ENCODE results near the gene ARMC9.

GRCh38 chr2:231315896-231316295, 117.5 kb downstream of the ARMC9 start:
- TF ChIP-seq POLR2A (IDR thresholded peaks at IDR 0.05) (no peak), CTCF (IDR thresholded peaks at IDR 0.05) (no peak), EP300 (IDR thresholded peaks at IDR 0.05) (no peak)

Data from upper lobe of left lung (tissue), 4 donors.